ENCODE results near the gene ADAP1.

DNA sequence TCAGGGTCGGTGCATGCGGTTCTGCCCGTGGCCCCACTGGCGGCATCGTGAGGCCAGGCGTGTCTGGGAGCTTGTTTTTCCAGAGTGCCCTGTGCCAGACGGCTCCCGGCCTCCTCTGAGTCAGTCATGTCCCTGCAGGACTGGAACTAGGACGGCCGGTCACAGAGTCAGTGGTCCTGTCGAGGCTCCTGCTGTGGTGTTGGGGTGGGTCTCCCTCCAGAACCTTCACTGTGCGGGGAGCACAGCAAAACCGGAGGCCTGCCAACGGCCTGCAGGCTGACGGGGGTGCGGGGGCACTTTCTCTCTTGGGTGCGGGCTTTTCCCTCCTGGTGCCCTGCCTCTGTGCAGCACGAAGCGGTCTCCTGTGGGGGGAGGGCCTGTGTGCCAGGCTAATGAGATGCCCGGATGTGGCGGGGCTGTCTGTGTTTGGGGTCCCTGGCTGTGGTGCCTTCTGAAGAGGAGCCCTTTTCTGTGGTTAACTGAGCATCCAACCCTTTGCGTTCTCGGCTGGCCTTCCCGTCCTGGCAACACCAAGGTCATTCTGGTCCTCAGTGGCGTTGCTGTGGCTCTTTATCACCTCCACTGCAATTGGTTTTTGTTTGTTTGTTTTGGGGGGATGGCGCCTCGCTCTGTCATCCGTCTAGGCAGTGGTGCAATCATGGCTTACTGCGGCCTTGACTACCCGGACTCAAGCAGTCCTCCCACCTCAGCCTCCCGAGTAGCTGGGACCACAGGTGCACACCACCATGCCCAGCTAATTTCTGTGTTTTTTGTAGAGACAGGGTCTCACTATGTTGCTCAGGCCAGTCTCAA, 70.1 kb downstream of the ADAP1 start:
- TF ChIP-seq CEBPB (IDR thresholded peaks at IDR 0.05; ENCODE audit: low read depth): no peak
- TF ChIP-seq, protein P1, sequence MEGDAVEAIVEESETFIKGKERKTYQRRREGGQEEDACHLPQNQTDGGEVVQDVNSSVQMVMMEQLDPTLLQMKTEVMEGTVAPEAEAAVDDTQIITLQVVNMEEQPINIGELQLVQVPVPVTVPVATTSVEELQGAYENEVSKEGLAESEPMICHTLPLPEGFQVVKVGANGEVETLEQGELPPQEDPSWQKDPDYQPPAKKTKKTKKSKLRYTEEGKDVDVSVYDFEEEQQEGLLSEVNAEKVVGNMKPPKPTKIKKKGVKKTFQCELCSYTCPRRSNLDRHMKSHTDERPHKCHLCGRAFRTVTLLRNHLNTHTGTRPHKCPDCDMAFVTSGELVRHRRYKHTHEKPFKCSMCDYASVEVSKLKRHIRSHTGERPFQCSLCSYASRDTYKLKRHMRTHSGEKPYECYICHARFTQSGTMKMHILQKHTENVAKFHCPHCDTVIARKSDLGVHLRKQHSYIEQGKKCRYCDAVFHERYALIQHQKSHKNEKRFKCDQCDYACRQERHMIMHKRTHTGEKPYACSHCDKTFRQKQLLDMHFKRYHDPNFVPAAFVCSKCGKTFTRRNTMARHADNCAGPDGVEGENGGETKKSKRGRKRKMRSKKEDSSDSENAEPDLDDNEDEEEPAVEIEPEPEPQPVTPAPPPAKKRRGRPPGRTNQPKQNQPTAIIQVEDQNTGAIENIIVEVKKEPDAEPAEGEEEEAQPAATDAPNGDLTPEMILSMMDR (IDR thresholded peaks at IDR 0.05 in 2 of 3, conservative IDR thresholded peaks at IDR 0.05 in 1 of 3; ENCODE audit: borderline replicate concordance in 1 of 3, insufficient read depth in 1 of 3, low read depth in 2 of 3, low read length in 2 of 3): no peak
- TF ChIP-seq POLR2A (IDR thresholded peaks at IDR 0.05; ENCODE audit: borderline replicate concordance, extremely low read depth, insufficient read depth, insufficient read length): no peak
- no peak for TF ChIP-seq ZNF274 (IDR thresholded peaks at IDR 0.05; ENCODE audit: low read depth, low read length)
- TF ChIP-seq SRF (IDR thresholded peaks at IDR 0.05; ENCODE audit: low read depth): no peak
- no peak for TF ChIP-seq SIN3A (IDR thresholded peaks at IDR 0.05; ENCODE audit: low read depth)
- TF ChIP-seq TCF7L2 (IDR thresholded peaks at IDR 0.05; ENCODE audit: borderline replicate concordance, extremely low read depth, insufficient read depth, insufficient read length): no peak
- TF ChIP-seq SP1 (IDR thresholded peaks at IDR 0.05; ENCODE audit: low read depth): no peak
- no peak for TF ChIP-seq EZH2phosphoT487 (IDR thresholded peaks at IDR 0.05; ENCODE audit: borderline replicate concordance)
